Right ventricle myocardium superior (tissue), 1 donor: Measurements from ENCODE around the gene XPR1. TPM values are rescaled to one million over a fixed set of nuclear protein-coding genes. Genes with fewer than 3 reads are reported as not detected.
"Not testable (repeated sequence)": the region's sequence is repeated elsewhere in the genome, so short reads cannot be mapped to it uniquely, and the experiment has no call there.

ENCODE experiments used
- ATAC-seq: fragments of 200-7000 bp; cut with Tn5 transposase; one replicate; pipeline ENCODE4 v1.9.1; 2020; ENCODE audit warnings: mild to moderate bottlenecking; ENCODE audit not compliant: poor library complexity
- DNase-seq: peaks from one replicate; pipeline ENCODE4 v3.0.0-alpha.2; 2020
- intact Hi-C: fragments of 100-400 bp; cut with DNase I; formaldehyde crosslinking; loops from one replicate; pipeline ENCODE4 v1.11.2; 2022
- total RNA-seq: library from RNA; stranded (reverse); fragmentation: NEBNext Ultra II Directional; extraction: Animal tissue kit (Norgen Biotek cat#: 25700); gene quantifications from one replicate; pipeline ENCODE4 v1.2.1, GENCODE V29; 2021
- donor health status: DM: no; HTN: yes; CAD: no; lungs with severe emphysema.

The XPR1 gene
- total RNA-seq, 1 donor from 2014 or later, result 38.6 TPM

DNA sequence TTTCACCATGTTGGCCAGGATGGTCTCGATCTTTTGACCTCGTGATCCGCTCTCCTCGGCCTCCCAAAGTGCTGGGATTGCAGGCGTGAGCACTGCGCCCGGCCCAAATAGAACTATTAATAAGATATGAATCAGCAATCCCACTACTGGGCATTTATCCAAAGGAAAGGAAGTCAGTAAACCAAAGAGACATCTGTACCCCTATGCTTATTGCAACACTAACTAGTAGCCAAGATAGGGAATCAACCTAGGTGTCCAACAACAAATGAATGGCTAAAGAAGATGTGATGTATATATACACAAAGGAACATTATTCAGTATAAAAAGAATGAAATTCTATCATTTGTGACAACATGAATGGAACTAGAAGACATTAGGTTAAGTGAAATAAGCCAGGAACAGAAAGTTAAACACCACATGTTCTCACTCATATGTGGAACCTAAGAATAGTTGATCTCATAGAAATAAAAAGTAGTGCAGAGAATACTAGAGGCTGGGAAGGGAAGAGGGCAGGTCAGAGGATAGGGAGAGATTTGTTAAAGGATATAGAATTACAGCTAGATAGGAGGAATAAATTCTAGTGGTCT is 48.8 kb downstream of the XPR1 start:
- DNase-seq (no peak), ATAC-seq (no peak)
- intact Hi-C loops, result no loop called here

DNA sequence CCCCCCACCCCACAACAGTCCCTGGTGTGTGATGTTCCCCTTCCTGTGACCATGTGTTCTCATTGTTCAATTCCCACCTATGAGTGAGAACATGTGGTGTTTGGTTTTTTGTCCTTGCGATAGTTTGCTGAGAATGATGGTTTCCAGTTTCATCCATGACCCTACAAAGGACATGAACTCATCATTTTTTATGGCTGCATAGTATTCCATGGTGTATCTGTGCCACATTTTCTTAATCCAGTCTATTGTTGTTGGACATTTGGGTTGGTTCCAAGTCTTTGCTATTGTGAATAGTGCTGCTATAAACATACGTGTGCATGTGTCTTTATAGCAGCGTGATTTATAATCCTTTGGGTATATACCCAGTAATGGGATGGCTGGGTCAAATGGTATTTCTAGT is 51.3 kb downstream of the XPR1 start:
- ATAC-seq, DNase-seq, intact Hi-C loops: not testable (repeated sequence)

DNA sequence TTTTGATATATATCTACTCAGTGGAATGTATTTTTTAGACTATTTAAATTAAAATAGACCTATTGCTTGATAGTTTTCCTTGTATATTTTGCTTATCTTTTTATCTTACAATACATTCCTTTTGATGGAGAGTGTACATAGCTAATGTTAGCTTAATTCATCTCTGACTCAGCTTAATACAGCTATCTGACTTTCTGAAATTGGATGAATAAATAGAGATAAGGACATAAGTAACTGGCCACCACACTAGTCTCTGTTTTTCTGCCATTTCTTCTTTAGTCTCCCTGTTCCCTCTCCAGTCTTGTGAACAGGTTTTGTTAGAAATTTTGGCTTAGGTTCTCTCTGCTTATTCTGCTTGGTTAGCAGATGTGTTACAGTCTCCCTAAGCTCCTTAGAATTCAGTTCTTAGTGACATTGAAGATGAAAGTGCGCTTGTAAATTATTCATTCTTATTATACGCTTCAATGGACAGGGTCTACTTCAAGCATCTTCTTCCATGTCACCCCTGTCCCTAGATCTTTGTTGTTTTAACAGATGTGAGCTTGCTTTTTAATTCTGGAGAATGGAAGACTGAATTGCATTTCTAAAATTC is 59.6 kb downstream of the XPR1 start:
- intact Hi-C loops, result no loop called here
- DNase-seq (no peak), ATAC-seq (no peak)

DNA sequence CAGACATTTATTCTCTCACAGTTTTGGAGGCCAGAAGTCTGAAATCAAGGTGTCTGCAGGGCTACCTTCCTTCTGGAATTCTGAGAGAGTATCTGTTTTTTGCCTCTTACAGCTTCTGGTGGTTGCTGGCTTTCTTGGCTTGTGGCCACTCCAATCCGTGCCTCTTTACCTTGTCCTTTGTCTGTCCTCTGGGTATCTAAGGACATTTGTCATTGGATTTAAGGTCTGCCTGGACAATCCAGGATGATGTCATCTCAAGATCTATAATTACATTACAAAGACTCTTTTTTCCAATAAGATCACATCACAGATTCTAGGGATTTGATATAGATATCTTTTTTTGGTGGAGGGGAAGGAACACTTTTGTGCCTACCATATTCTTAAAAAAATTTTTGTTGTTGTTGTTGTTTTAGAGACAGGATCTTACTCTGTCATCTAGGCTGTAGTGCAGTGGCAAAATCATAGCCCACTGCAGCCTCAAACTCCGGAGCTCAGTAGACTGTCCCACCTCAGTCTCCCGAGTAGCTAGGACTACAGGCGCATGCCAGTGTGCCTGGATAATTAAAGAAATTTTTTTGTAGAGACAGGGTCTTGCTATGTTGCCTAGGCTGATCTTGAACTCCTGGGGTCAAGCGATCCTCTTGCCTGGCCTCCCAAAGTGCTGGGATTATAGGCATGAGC is 61.9 kb downstream of the XPR1 start:
- intact Hi-C loops, result no loop called here
- ATAC-seq (peak; percentile 51), DNase-seq (no peak)

DNA sequence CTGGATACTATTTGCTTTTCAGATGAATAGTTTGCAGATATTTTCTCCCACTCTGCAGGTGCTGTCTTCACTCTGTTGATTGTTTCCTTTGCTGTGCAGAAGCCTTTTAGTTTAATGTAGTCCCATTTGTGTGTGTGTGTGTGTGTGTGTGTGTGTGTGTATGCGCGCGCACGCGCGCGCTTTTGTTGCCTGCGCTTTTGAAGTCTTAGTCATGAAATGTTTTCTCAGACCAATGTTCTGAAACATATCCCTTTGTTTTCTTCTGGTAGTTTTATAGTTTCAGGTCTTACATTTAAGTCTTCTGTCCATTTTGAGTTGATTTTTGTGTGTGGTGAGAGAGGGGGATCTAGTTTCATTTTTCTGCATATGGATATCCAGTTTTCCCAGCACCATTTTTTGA is 63.5 kb downstream of the XPR1 start:
- no peak for DNase-seq
- ATAC-seq, result no peak
- intact Hi-C loops, result no loop called here

DNA sequence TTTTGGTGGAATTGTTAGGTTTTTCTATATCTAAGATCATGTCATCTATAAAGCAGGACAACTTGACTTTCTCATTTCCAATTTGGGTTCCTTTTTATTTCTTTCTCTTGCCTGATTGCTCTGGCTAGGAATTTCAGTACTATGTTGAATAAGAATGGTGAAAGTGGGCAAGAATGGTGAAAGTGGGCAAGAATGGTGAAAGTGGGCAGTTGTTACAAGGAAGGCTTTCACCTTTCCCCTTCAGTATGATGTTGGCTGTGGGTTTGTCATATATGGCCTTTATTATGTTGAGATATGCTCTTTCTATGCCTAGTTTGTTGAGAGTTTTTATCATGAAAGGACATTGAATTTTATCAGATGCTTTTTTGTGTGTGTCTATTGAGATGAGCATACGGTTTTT is 64.5 kb downstream of the XPR1 start:
- ATAC-seq, result no peak
- no peak for DNase-seq
- intact Hi-C loops, result no loop called here

DNA sequence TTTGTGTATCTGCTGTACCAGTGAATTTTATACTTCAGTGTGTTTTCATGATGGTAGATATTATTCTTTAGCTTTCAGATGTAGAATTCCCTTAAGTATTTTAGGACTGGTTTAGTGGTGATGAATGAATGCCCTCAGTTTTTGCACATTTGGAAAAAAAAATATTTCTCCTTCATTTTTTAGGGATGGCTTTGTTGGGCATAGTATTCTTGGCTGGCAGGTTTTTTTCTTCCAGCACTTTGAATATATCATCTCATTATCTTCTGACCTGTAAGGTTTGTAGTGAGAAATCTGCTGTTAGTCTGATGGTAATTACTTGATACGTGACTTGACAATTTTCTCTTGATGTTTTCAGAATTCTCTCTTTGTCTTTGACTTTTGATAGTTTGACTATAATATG is 66.8 kb downstream of the XPR1 start:
- no peak for DNase-seq
- intact Hi-C loops, result no loop called here
- ATAC-seq, result no peak

DNA sequence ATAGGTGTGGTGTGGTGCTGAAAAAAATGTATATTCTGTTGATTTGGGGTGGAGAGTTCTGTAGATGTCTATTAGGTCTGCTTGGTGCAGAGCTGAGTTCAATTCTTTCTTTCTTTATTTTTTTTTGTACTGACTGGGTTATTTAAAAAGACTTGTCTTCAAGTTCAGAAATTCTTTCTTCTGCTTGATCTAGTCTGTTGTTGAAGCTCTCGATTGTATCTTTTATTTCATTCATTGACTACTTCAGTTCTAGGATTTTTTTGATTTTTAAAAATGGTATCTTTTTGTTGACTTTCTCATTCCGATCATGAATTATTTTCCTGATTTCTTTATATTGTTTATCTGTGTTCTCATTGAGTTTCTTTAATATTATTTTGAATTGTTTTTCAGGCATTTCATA is 70.6 kb downstream of the XPR1 start:
- intact Hi-C loops, ATAC-seq, DNase-seq: not testable (repeated sequence)

DNA sequence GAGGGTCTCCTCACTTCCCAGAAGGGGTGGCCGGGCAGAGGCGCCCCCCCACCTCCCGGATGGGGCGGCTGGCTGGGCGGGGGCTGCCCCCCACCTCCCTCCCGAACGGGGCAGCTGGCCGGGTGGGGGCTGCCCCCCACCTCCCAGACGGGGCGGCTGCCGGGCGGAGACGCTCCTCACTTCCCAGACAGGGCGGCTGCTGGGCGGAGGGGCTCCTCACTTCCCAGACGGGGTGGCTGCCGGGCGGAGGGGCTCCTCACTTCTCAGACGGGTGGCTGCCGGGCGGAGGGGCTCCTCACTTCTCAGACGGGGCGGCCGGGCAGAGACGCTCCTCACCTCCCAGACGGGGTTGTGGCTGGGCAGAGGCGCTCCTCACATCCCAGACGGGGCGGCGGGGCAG is 78.9 kb downstream of the XPR1 start:
- ATAC-seq, intact Hi-C loops: not testable (repeated sequence)
- peak; percentile 24 for DNase-seq

DNA sequence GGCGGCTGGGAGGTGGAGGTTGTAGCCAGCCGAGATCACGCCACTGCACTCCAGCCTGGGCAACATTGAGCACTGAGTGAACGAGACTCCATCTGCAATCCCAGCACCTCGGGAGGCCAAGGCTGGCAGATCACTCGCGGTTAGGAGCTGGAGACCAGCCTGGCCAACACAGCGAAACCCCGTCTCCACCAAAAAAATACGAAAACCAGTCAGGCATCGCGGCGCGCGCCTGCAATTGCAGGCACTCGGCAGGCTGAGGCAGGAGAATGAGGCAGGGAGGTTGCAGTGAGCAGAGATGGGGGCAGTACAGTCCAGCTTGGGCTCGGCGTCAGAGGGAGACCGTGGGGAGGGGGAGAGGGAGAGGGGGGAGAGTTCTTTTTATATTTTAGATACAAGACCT is 79.4 kb downstream of the XPR1 start:
- peak; percentile 30 for DNase-seq
- intact Hi-C loops, ATAC-seq: not testable (repeated sequence)

DNA sequence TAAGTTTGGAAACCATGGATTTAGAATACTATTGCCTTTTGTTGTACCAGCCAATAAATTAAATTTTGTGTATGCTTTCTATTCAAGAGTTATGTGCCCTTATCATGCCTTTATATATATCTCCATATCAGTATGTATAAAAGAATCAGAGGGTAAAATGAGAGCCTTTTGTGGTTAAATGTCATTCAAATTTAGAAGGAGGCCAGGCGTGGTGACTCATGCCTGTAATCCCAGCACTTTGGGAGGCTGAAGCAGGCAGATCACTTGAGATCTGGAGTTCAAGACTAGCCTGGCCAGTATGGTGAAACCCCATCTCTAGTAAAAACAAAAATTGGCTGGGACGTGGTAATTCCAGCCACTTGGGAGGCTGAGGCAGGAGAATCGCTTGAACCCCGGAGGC is 88.9 kb downstream of the XPR1 start:
- DNase-seq (no peak), ATAC-seq (no peak)
- intact Hi-C loops, result no loop called here

DNA sequence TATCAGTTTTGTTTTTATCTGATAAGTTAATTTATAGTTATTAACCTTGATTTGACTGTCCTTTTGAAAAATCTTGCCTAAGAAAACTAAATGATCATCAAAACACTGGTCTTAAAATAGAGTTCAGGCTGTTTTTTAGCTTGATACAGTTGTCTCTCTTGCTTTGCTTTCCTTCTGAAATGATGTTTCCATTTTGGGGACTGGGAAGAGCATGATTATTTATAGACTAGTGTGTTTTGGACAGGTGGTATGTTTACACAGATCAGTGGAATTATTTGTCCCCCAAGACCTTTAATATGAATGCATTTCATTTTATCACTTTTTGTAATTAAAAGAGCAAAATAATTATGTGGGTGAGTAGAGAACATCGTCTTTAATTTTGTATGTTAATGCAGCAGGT is 90.8 kb downstream of the XPR1 start:
- peak; percentile 47 for ATAC-seq
- DNase-seq, result no peak
- intact Hi-C loops, result no loop called here

DNA sequence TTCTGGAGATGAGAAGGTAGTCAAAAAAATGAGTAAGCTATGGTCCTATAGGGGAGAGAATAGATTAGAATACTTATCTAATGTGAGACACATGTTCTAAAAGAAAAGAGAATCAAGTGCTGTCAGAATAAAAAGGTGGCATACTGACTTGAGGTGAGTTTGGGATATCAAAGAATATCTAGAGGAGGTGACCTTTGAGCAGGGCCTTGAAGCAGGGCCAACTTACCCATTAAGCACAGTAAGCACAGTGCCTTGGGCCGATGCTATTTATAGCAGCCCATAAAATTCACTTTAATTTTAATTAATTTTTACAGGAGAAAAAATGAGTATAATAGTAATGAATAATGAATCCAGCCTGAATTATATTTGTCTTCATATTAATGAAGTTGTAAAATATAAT is 92.2 kb downstream of the XPR1 start:
- intact Hi-C loops, result no loop called here
- DNase-seq (no peak), ATAC-seq (no peak)

DNA sequence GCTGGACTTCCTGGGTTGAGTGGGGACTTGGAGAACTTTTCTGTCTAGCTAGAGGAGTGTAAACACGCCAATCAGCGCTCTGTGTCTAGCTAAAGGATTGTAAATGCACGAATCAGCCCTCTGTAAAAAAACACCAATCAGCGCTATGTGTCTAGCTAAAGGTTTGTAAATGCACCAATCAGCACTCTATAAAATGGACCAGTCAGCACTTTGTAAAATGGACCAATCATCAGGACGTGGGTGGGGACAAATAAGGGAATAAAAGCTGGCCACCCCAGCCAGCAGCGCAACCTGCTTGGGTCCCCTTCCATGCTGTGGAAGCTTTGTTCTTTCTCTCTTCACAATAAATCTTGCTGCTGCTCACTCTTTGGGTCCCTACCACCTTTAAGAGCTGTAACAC is 94.2 kb downstream of the XPR1 start:
- intact Hi-C loops, ATAC-seq, DNase-seq: not testable (repeated sequence)

DNA sequence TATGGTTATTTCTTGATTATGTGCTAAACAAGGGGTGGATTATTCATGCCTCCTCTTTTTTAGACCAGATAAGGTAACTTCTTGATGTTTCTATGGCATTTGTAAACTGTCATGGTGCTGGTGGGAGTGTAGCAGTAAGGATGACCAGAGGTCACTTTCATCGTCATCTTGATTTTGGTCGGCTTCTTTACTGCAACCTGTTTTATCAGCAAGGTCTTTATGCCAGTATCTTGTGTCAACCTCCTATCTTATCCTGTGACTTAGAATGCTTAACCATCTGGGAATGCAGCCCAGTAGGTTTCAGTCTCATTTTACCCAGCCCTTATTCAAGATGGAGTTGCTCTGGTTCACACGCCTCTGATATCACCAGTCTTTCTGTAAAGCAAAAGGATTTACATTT is 95.9 kb downstream of the XPR1 start:
- DNase-seq, ATAC-seq, intact Hi-C loops: not testable (repeated sequence)

DNA sequence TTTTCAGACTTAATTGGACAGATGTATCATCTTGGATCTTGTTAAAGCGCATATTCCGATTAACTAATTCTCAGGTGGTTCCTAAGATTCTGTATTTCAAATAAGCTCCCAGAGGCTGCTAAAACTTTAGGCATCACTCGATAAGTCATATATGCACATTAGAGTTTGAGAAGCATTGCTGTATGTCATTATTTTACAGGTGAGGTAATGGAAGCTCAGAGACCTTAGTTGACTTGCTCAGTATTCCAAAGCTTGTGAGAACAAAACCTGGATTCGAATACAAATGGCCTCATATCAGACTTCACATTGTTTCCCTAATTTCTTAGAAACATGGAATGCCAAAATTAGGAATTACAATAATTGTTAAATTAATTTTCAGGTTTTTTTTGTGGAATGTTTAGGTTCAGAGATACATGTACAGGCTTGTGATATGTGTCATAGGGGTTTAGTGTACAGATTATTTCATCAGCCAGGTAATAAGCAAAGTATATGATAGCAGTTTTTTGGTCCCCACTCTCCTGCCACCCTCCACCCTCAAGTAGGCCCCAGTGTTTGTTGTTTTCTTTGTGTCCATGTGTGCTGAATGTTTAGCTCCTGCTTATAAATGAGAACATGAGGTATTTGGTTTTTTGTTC is 96.8 kb downstream of the XPR1 start:
- DNase-seq (no peak), ATAC-seq (no peak)
- intact Hi-C loops, result no loop called here

DNA sequence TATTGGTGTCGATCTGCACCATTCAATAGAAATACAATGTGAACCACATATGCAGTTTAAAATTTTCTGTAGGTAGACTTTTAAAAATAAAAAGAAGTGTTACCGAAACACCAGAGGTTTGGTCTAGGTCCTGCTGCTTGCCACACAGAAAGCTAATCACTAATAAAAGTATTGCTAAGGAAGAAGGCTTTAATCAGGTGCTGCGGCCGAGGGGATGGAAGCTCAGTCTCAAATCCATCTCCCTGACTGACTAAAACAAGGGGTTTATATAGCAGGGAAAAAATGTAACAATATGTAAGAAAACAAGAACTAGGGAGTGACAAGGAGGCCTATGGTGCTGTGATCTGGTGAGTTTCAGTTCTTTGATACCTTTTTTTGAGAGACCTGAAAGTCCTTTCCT is 99.3 kb downstream of the XPR1 start:
- DNase-seq (no peak), ATAC-seq (no peak)
- intact Hi-C loops, result no loop called here

DNA sequence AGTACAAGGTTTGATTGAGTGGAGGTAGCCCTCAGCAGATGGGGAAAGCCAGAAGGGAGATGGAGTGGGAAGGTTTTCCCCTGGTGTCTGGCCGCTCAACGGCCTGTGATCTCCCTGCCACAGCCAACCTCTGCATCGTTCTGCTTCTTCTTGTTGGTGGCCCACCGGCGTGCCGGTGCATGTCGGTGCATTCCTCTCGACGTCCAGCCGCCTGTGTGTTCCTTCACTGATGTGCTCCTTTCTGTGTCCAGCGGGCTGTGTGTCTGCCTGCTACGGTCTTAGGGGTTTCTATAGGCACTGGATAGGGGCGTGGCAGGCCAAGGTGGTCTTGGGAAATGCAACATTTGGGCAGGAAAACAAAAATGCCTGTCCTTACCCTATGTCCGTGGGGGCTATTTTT is 101.0 kb downstream of the XPR1 start:
- intact Hi-C loops, result no loop called here
- DNase-seq (peak; percentile 23), ATAC-seq (no peak)

DNA sequence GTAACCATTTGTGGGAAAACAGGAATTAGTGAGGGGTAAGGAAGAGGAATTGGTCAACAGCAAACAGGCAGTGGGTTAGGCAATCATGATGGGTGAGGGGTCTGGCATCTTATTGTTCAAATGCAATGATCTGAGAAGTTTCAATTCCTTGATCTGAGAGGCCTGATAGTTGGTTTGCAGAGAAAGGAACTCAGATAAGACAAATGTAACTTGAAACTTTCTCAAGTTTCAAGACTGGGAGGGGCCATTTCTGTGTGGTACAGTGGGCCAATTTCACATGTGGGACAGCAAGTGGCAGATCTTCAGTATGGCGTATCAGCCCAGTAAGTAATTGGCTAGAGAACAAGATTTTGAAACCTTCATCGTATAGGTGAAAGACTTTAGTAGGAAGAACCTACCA is 102.5 kb downstream of the XPR1 start:
- intact Hi-C loops, result no loop called here
- ATAC-seq (no peak), DNase-seq (no peak)

DNA sequence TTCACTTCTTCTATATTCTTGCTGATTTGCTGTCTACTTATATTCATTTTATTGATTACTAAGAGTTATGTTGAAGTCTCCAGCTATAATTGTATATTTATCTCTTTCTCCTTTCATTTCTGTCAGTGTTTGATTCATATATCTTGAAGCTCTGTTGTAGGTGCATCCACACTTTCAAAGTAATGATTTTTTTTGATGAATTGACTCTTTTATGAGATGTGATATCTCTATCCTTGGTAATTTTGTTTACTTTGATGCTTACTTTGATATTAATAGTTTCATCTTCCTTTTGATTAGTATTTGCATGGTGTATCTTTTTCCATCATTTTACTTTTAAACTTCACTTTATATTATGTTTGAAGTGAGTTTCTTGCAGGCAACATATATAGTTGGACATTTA is 110.8 kb downstream of the XPR1 start:
- DNase-seq (no peak), ATAC-seq (no peak)
- intact Hi-C loops, result no loop called here
